ENCODE results near the gene ACTRT2. TPM values are rescaled to one million over a fixed set of nuclear protein-coding genes. Genes with fewer than 3 reads are reported as not detected.

The ACTRT2 gene
- total and polyA plus RNA-seq, 2 experiments from 2014 or later, result not detected

- no peaks in the 10 kb centered on the region for H3K36me3 ChIP-seq (ENCODE audit: insufficient read depth)
- no peaks in the 10 kb centered on the region for H3K27me3 ChIP-seq (ENCODE audit: insufficient read depth)
These were observed 10.3 kb downstream of the ACTRT2 start for GRCh38 chr1:3031401-3032221.

More at GRCh38 chr1:3031401-3032221, 10.3 kb downstream of the ACTRT2 start:
- ATAC-seq (no peak; the same call in 2 of the 3 replicates), DNase-seq (ENCODE audit: low spot score) (no peak)
- Histone ChIP-seq H3K79me2 (replicated peaks; ENCODE audit: insufficient read depth) (no peaks in the 10 kb centered on the region), H3K9me2 (ENCODE audit: insufficient read depth) (no peaks in the 10 kb centered on the region), H3K27ac (ENCODE audit: low read depth) (no peak overlapping the region), H3K4me2 (no peak overlapping the region), H2AFZ (no peak overlapping the region), H3K4me1 (ENCODE audit: insufficient read depth) (no peaks in the 10 kb centered on the region), H3F3A (replicated peaks; ENCODE audit: low read depth) (no peaks in the 10 kb centered on the region), H4K20me1 (replicated peaks; ENCODE audit: insufficient read depth) (no peaks in the 10 kb centered on the region), H3K4me3 (no peak overlapping the region)
- H3K4me3 Mint-ChIP-seq, result no peak overlapping the region
- H3K4me1 Mint-ChIP-seq, result peaks cover 2% of the 10 kb centered on the region; the same call in 1 of the 3 replicates
- H3K36me3 Mint-ChIP-seq (ENCODE audit: low read depth), result no peaks in the 10 kb centered on the region
- H3K27ac Mint-ChIP-seq, result no peak overlapping the region
- TF ChIP-seq ZNF462 (CRISPR knock-in tag; IDR thresholded peaks at IDR 0.05) (no peak), ETS1 (IDR thresholded peaks at IDR 0.05) (no peak), CREB1 (CRISPR knock-in tag; IDR thresholded peaks at IDR 0.05; ENCODE audit: low read depth) (no peak), NANOG (IDR thresholded peaks at IDR 0.05; ENCODE audit: borderline replicate concordance) (no peak), STAT1 (IDR thresholded peaks at IDR 0.05; ENCODE audit: unreplicated experiment) (no peak), POLR2AphosphoS5 (IDR thresholded peaks at IDR 0.05; ENCODE audit: low read depth) (no peak), ZNF114 (CRISPR knock-in tag; IDR thresholded peaks at IDR 0.05) (no peak), CTCF (conservative IDR thresholded peaks at IDR 0.05; ENCODE audit: low read depth in 2 of 2) (no peak), EZH2phosphoT487 (IDR thresholded peaks at IDR 0.05; ENCODE audit: unreplicated experiment) (no peak)
- H3K27me3 Mint-ChIP-seq (ENCODE audit: insufficient read depth, low read depth, poor library complexity), result peaks cover 10% of the 10 kb centered on the region
- H3K9me3 Mint-ChIP-seq, result no peaks in the 10 kb centered on the region

Data from GM23338 (cell line).